ENCODE data around the gene IFITM10.
"Not testable (repeated sequence)": the region's sequence is repeated elsewhere in the genome, so short reads cannot be mapped to it uniquely, and the experiment has no call there.

The IFITM10 gene

GRCh38 chr11:1772270-1773130 lies 22.1 kb upstream of the IFITM10 start:
- peak; percentile 43 for DNase-seq (ENCODE audit: extremely low spot score)
- CTCF ChIA-PET: interaction anchor here (2.1 kb wide), 1 partner anchor 10 kb away, joined by 4 read pairs; no protein-coding TSS in a partner anchor
- POLR2A ChIA-PET: interaction anchor here (2.5 kb wide), 1 partner anchor 8 kb away, joined by 13 read pairs; the partner anchor contains the start of gene CTSD
- TF ChIP-seq L3MBTL2 (conservative IDR thresholded peaks at IDR 0.05) (no peak), ELF4 (IDR thresholded peaks at IDR 0.05) (no peak), BHLHE40 (IDR thresholded peaks at IDR 0.05; ENCODE audit: borderline replicate concordance) (no peak), HDGF (IDR thresholded peaks at IDR 0.05; ENCODE audit: borderline replicate concordance) (no peak), PKNOX1 (IDR thresholded peaks at IDR 0.05) (no peak), NFRKB (IDR thresholded peaks at IDR 0.05) (no peak), SP1 (IDR thresholded peaks at IDR 0.05) (no peak), FOXM1 (IDR thresholded peaks at IDR 0.05; ENCODE audit: borderline replicate concordance) (no peak), TARDBP (IDR thresholded peaks at IDR 0.05) (no peak), CTBP1 (IDR thresholded peaks at IDR 0.05; ENCODE audit: borderline replicate concordance) (no peak), LEF1 (IDR thresholded peaks at IDR 0.05; ENCODE audit: borderline replicate concordance) (no peak)

- CTCF ChIA-PET: interaction anchor here (2.1 kb wide), 1 partner anchor 11 kb away, joined by 4 read pairs; no protein-coding TSS in a partner anchor
- no peak for DNase-seq (ENCODE audit: extremely low spot score)
- TF ChIP-seq L3MBTL2 (conservative IDR thresholded peaks at IDR 0.05) (no peak), ARNT (IDR thresholded peaks at IDR 0.05) (no peak), HDGF (IDR thresholded peaks at IDR 0.05; ENCODE audit: borderline replicate concordance) (no peak), CTBP1 (IDR thresholded peaks at IDR 0.05; ENCODE audit: borderline replicate concordance) (no peak), LEF1 (IDR thresholded peaks at IDR 0.05; ENCODE audit: borderline replicate concordance) (no peak), PKNOX1 (IDR thresholded peaks at IDR 0.05) (no peak), ZNF384 (IDR thresholded peaks at IDR 0.05) (no peak), FOXM1 (IDR thresholded peaks at IDR 0.05; ENCODE audit: borderline replicate concordance) (no peak), ELF4 (IDR thresholded peaks at IDR 0.05) (no peak), NFRKB (IDR thresholded peaks at IDR 0.05) (no peak), BHLHE40 (IDR thresholded peaks at IDR 0.05; ENCODE audit: borderline replicate concordance) (no peak), FOXA1 (IDR thresholded peaks at IDR 0.05) (no peak), TARDBP (IDR thresholded peaks at IDR 0.05) (no peak), FOXK2 (IDR thresholded peaks at IDR 0.05) (no peak), SP1 (IDR thresholded peaks at IDR 0.05) (no peak)
- POLR2A ChIA-PET: no interaction called here
These were observed 21.3 kb upstream of the IFITM10 start for GRCh38 chr11:1771700-1772099.

GRCh38 chr11:1771273-1771672 lies 20.9 kb upstream of the IFITM10 start:
- CTCF ChIA-PET: no interaction called here

GRCh38 chr11:1770528-1770927 lies 20.1 kb upstream of the IFITM10 start:
- TF ChIP-seq ZNF384 (IDR thresholded peaks at IDR 0.05) (no peak), L3MBTL2 (conservative IDR thresholded peaks at IDR 0.05) (no peak), LEF1 (IDR thresholded peaks at IDR 0.05; ENCODE audit: borderline replicate concordance) (no peak), ARNT (IDR thresholded peaks at IDR 0.05) (no peak), BHLHE40 (IDR thresholded peaks at IDR 0.05; ENCODE audit: borderline replicate concordance) (no peak), PKNOX1 (IDR thresholded peaks at IDR 0.05) (no peak), SP1 (IDR thresholded peaks at IDR 0.05) (no peak), FOXM1 (IDR thresholded peaks at IDR 0.05; ENCODE audit: borderline replicate concordance) (no peak), ELF4 (IDR thresholded peaks at IDR 0.05) (no peak), FOXA1 (IDR thresholded peaks at IDR 0.05) (no peak), SUZ12 (IDR thresholded peaks at IDR 0.05) (no peak), NFRKB (IDR thresholded peaks at IDR 0.05) (no peak), CTBP1 (IDR thresholded peaks at IDR 0.05; ENCODE audit: borderline replicate concordance) (no peak), FOXK2 (IDR thresholded peaks at IDR 0.05) (no peak), HDGF (IDR thresholded peaks at IDR 0.05; ENCODE audit: borderline replicate concordance) (no peak), TARDBP (IDR thresholded peaks at IDR 0.05) (no peak)
- DNase-seq (ENCODE audit: extremely low spot score): no peak
- POLR2A ChIA-PET: no interaction called here
- CTCF ChIA-PET: no interaction called here

More at GRCh38 chr11:1771273-1771672, 20.9 kb upstream of the IFITM10 start:
- TF ChIP-seq ZNF384 (IDR thresholded peaks at IDR 0.05) (no peak), TARDBP (IDR thresholded peaks at IDR 0.05) (no peak), L3MBTL2 (conservative IDR thresholded peaks at IDR 0.05) (no peak), SP1 (IDR thresholded peaks at IDR 0.05) (no peak), PKNOX1 (IDR thresholded peaks at IDR 0.05) (no peak), FOXA1 (IDR thresholded peaks at IDR 0.05) (no peak), SUZ12 (IDR thresholded peaks at IDR 0.05) (no peak), CTBP1 (IDR thresholded peaks at IDR 0.05; ENCODE audit: borderline replicate concordance) (no peak), NFRKB (IDR thresholded peaks at IDR 0.05) (no peak), FOXM1 (IDR thresholded peaks at IDR 0.05; ENCODE audit: borderline replicate concordance) (no peak), LEF1 (IDR thresholded peaks at IDR 0.05; ENCODE audit: borderline replicate concordance) (no peak), FOXK2 (IDR thresholded peaks at IDR 0.05) (no peak), BHLHE40 (IDR thresholded peaks at IDR 0.05; ENCODE audit: borderline replicate concordance) (no peak)
- DNase-seq (ENCODE audit: extremely low spot score): no peak
- POLR2A ChIA-PET: no interaction called here

GRCh38 chr11:1770061-1770460 lies 19.7 kb upstream of the IFITM10 start:
- ChIA-PET POLR2A (no interaction called here), CTCF (no interaction called here)
- no peak for TF ChIP-seq ELF4 (IDR thresholded peaks at IDR 0.05)
- no peak for TF ChIP-seq ZNF384 (IDR thresholded peaks at IDR 0.05)
- no peak for TF ChIP-seq BHLHE40 (IDR thresholded peaks at IDR 0.05; ENCODE audit: borderline replicate concordance)
- TF ChIP-seq HDGF (IDR thresholded peaks at IDR 0.05; ENCODE audit: borderline replicate concordance): no peak
- TF ChIP-seq L3MBTL2 (conservative IDR thresholded peaks at IDR 0.05): no peak
- TF ChIP-seq LEF1 (IDR thresholded peaks at IDR 0.05; ENCODE audit: borderline replicate concordance): no peak
- no peak for DNase-seq (ENCODE audit: extremely low spot score)

- CTCF ChIA-PET: interaction anchor here (0.7 kb wide), 1 partner anchor 83 kb away, joined by 4 read pairs; the partner anchor contains the start of gene LSP1
- POLR2A ChIA-PET; DNase-seq (ENCODE audit: extremely low spot score): not testable (repeated sequence)
These were observed 19.0 kb upstream of the IFITM10 start for GRCh38 chr11:1769304-1769936.

All from HEK293T (cell line).